NCI-H510A treated with DMSO at 0.1 percent for 48 hours (cell line): ENCODE measurements around the gene ZXDA.
"Not testable (repeated sequence)": the region's sequence is repeated elsewhere in the genome, so short reads cannot be mapped to it uniquely, and the experiment has no call there.

ENCODE experiments used
- DNase-seq: peaks from one replicate; lab custom pipeline; 2025; lab: John Stamatoyannopoulos, UW

ZXDA gene

GRCh38 chrX:57910287-57910912 is at the start of gene ZXDA:
ZXDA (minus strand) TSS chrX:57910458; CDS start chrX:57910420, 38 bp downstream.
- not testable (repeated sequence) for DNase-seq

- no peak for DNase-seq
Observed at GRCh38 chrX:57952320-57952678, 42.0 kb upstream of the ZXDA start.

GRCh38 chrX:57951666-57952319 is 41.5 kb upstream of the ZXDA start:
- no peak for DNase-seq

- DNase-seq: no peak
Observed at GRCh38 chrX:57933321-57933720, 23.1 kb upstream of the ZXDA start.

- no peak for DNase-seq
Observed at GRCh38 chrX:57932266-57932665, 22.0 kb upstream of the ZXDA start.

GRCh38 chrX:57930051-57930450 is 19.8 kb upstream of the ZXDA start:
- no peak for DNase-seq

GRCh38 chrX:57929373-57929772 is 19.1 kb upstream of the ZXDA start:
- DNase-seq: no peak

GRCh38 chrX:57925806-57926205 is 15.5 kb upstream of the ZXDA start:
- no peak for DNase-seq

GRCh38 chrX:57918750-57919436 is 8.6 kb upstream of the ZXDA start:
- no peak for DNase-seq

GRCh38 chrX:57915680-57916079 is 5.4 kb upstream of the ZXDA start:
- no peak for DNase-seq

- DNase-seq: not testable (repeated sequence)
Observed at GRCh38 chrX:57909595-57910286, 517 bp downstream of the ZXDA start.

GRCh38 chrX:57908972-57909594 is 1.2 kb downstream of the ZXDA start:
- peak; percentile 18 for DNase-seq

GRCh38 chrX:57906790-57907189 is 3.5 kb downstream of the ZXDA start:
- no peak for DNase-seq

GRCh38 chrX:57905141-57905540 is 5.1 kb downstream of the ZXDA start:
- no peak for DNase-seq

GRCh38 chrX:57904176-57904880 is 5.9 kb downstream of the ZXDA start:
- DNase-seq: no peak

- no peak for DNase-seq
Observed at GRCh38 chrX:57902633-57903032, 7.6 kb downstream of the ZXDA start.

GRCh38 chrX:57901466-57901865 is 8.8 kb downstream of the ZXDA start:
- no peak for DNase-seq

- DNase-seq: no peak
Observed at GRCh38 chrX:57900975-57901374, 9.3 kb downstream of the ZXDA start.

GRCh38 chrX:57899906-57900305 is 10.4 kb downstream of the ZXDA start:
- no peak for DNase-seq

- DNase-seq: no peak
Observed at GRCh38 chrX:57899064-57899463, 11.2 kb downstream of the ZXDA start.

- no peak for DNase-seq
Observed at GRCh38 chrX:57871463-57871862, 38.8 kb downstream of the ZXDA start.
